Measurements from ENCODE around the gene ELOB.

The ELOB gene

GRCh38 chr16:2777231-2777902, at the start of gene ELOB:
TSS of gene ELOB (minus strand) at chr16:2777280. CDS start at chr16:2777239, 41 bp downstream.
- DNase-seq: peak; percentile 92

DNA sequence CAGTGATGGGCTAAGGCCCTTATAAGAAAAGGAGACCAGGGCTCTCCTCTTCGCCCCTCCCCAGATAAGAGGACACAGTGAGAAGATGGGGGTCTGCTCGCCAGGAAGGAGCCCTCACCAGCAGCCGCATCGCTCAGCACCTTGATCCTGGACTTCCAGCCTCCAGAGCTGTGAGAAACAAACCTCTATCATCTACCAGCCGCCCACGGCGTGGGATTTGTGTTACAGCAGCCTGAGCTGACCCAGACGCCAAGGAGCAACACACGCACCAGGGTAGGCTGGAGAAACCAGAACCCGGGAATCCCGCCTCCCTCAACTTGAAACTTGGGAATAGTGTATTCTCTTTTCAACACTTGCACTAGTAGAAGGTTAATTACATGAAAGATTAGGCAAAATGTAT, 48.8 kb upstream of the ELOB start:
- no peak for DNase-seq

DNA sequence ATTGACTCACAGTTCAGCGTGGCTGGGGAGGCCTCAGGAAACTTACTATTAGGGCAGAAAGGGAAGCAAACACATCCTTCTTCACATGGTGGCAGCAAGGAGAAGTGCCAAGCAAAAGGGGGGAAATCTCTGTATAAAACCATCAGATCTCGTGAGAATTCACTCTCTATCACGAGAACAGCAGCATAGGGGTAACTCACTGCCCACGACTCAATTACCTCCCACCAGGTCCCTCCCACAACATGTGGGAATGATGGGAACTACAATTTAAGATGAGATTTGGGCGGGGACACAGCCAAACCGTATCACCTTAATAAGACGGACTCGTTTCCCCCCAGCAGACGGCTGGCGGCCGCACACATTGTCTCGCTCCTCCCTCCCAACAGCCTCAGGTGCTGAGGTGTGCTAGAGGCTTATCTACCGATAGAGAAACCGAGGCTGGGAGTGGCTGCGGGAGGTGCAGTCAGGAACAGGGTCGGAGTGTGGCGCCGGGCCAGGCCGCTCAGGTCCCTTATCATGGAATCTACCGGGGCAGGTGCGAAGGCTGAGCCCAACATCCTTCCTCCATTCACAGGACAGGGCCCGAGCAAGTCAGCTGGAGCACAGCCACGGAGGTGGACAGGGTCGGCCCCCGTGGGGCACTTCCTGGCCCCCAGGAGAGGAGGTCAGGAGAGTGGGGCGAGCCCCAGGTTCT, 48.1 kb upstream of the ELOB start:
- no peak for DNase-seq

- DNase-seq: no peak
Observed at GRCh38 chr16:2824626-2825025, 47.5 kb upstream of the ELOB start.

GRCh38 chr16:2822496-2822895, 45.4 kb upstream of the ELOB start:
- no peak for DNase-seq

- no peak for DNase-seq
Observed at GRCh38 chr16:2822158-2822495, 45.0 kb upstream of the ELOB start.

- no peak for DNase-seq
Observed at GRCh38 chr16:2821487-2822157, 44.5 kb upstream of the ELOB start.

- DNase-seq: no peak
Observed at GRCh38 chr16:2820836-2821486, 43.9 kb upstream of the ELOB start.

GRCh38 chr16:2819939-2820835, 43.1 kb upstream of the ELOB start:
- DNase-seq: no peak

DNA sequence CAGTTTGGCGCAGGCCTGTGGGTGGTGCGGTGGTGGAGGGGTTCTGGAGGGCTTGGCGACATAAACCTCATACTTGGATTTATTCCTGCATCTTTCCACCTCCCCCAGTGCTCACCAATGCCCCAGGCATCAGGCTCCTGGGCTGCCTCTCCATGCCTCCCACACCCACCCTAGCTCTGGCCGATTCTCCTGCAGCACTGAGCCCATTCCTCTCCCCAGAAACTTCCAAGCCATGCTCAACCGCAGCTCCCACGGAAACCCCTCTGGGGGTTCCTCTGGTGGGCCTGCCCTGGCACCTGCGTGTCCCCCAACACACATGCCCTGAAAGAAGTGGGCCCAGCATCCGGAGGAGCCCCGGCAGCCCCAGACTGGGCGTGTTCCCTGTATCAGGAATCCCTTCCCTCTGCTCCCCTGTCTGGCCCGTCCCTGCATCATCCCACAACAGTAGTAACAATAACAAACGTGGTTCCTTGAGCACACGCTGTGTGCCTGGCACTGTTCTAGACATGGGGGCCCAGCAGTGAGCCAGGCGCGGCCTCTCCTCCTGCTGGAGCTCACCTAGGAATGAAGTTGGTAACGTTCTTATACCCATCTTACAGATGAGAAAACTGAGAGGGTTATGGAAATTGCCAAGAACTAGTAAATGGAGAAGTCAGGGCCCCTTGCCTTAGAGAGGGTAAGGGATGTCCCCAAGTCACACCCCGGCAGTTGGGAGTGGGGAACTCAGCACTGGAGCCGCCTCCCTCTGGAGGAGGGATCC, 42.3 kb upstream of the ELOB start:
- DNase-seq: no peak

DNA sequence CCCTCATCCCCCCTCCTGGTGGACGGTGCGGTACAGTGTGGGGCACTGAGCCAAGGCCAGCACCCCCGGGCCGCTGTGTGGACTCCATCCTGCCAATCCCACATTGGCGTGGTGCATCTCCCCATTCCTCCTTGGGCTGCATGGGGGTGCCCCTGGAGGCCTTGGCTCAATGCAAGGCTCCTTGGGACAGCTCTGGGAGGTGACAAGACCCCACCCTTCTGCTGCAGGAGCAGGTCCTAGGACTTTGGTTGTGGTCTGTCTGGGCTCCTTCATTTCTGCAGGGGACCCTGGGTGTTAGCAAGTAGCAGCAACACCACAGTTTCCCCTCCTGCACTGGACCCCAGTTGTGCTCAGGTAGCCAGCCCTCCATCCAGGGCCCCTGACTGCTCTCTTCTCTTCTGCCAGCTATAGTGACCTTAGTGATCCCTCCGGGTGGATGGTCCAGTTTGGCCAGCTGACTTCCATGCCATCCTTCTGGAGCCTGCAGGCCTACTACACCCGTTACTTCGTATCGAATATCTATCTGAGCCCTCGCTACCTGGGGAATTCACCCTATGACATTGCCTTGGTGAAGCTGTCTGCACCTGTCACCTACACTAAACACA, 41.3 kb upstream of the ELOB start:
- no peak for DNase-seq

- no peak for DNase-seq
Observed at GRCh38 chr16:2817340-2818271, 40.5 kb upstream of the ELOB start.

GRCh38 chr16:2816751-2817339, 39.8 kb upstream of the ELOB start, which contains the start of gene PRSS21:
TSS of gene PRSS21 (plus strand) at chr16:2817237. CDS start at chr16:2817269, 32 bp downstream.
- peak; percentile 60 for DNase-seq

GRCh38 chr16:2815299-2815771, 38.3 kb upstream of the ELOB start:
- no peak for DNase-seq

GRCh38 chr16:2814551-2815298, 37.6 kb upstream of the ELOB start:
- no peak for DNase-seq

DNA sequence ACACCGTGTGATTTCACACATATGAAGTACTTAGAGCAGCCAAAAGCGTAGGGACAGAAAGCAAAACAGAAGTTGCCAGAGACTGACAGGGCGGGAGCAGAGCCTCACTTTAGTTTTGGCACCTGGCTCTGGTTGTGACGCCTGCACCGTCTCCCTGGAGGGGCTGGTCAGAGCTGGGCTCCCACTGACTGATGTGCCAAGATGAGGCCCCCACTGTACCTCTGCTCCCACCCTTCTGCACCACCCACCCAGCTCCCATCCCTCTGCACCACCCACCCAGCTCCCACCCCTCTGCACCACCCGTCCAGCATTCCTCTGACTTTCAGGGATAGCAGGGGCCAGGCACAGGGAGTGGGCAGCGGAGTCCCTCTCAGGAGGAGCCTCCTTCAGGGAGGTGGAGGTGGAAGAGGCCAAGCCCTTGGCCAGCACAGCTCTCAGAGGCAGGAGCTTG, 36.7 kb upstream of the ELOB start:
- DNase-seq: no peak

DNA sequence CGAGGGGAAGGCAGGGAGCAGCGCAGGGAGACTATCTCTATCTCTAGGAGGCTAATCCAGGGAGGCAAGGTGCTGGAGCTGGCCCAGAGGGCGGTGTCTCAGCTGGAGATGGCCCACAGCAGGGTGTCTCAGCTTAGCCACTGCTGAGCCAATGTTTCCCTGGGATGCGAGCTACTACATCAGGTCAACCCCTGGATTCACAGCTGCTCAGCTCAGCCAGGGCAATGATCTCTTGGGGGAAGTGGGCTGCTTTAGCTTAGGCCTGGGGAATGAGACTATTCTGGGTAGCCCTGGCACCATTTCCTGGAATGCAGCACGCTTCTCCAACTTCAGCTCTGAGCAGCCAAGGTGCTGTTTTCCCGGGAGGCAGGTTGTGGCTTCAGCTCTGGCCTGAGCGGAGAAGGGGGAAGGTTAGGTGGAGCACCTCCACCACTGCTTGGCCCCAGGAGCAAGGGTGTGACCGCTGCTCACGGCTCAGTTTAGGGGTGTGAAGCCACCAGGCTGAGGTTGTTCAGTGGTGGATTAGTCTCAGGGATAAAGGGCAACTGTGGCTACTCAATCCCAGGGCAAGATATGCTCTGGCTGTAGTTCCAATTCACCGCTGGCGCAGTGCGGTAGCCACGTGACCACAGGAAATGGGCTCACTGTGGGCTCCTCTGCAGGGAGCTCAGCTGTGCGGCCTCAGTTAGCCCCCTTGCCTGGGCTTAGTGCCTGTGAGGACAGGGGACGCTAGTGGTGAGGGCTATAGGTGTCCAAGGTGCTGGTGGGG, 34.8 kb upstream of the ELOB start:
- DNase-seq: no peak

DNA sequence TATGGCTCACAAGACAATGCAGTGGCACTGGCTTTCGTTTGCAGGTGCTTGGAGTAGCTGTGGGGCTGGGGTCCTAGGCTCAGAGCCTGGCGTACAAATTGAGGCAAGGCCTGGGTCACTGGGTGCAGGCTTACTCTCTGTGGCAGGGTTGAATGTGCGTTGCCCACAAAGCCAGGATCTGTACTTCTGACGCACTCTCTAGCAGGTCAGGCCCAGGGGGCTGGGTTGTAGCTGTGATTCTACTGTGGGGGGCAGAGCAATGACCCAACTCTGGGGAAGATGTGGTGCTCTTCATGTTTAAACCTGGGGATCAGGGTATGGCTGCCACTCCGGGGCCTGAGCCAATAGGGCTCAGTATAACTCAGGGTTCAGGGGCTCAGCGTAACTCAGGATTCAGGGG, 33.6 kb upstream of the ELOB start:
- no peak for DNase-seq

Data from stimulated activated CD8-positive, alpha-beta memory T cell treated with anti-CD3 and anti-CD28 coated beads, Interleukin-4, amount 100 ng/mL, for 48 hours (primary cell).